NOMO-1 (cell line): ENCODE data around the gene PXN.

Experiments
- DNase-seq, 2 experiments: peaks; one replicate each; lab custom pipeline; 2025; ENCODE audit not compliant: unreplicated experiment in 2 of 2; lab: John Stamatoyannopoulos, UW

Gene PXN

DNA sequence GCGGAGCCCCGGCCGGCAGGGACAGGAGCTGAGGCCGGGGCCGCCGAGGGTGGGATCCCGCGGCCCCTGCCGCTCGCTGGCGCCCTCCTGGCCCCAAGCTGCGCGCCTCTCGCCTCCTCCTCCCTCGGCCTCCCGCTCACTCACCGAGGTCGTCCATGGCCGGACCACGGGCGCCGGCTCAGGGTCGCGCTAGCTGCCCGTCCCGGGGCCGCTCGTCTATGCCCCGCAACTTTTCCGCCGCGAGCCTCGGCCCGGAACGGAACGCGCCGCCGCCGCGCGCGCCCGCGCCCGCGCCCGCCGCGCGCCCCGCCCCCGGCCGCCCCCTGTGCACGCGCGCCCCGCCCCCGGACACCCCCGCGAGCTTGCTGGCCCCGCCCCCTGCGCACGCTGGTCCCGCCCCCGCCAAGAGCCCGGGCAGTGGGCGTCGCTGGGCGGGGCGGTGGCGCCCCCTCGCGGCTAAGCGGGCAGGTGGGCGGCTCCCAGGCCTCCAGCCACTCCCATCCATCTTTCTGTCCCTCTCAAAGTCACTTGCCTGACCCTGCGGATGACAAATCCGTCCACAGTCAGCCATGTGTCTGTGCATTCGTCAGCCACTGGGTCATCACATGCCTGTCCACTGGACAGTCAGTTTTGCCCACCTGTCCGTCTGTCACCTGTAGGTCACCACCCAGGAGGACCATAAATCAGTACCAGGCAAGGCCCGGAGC, at the start of gene PXN:
TSS of gene PXN (minus strand) at position 258 of the 707 bp plus-strand sequence. CDS start at position 157, 101 bp downstream.
- DNase-seq = peak; percentile 61 to 80

DNA sequence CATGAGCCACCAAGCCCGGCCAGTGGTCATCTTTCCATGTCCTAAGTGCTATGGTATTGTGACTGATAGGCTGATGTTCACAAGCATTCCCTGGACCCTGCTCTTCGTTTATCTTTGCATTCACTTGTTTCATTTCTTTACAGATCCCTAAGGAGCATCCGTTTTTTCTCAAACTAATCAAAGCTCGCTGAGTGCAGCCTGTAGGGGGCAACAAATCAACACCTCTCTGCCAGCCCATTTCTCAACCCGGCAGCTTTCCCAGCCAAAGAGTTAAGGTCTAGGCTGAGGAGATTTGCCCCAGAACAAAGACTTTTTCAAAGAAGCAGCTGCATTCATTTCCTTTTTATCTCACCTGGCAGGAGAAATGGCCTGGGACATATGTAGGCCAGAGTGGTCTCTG, 48.7 kb upstream of the PXN start:
- DNase-seq = no peak

DNA sequence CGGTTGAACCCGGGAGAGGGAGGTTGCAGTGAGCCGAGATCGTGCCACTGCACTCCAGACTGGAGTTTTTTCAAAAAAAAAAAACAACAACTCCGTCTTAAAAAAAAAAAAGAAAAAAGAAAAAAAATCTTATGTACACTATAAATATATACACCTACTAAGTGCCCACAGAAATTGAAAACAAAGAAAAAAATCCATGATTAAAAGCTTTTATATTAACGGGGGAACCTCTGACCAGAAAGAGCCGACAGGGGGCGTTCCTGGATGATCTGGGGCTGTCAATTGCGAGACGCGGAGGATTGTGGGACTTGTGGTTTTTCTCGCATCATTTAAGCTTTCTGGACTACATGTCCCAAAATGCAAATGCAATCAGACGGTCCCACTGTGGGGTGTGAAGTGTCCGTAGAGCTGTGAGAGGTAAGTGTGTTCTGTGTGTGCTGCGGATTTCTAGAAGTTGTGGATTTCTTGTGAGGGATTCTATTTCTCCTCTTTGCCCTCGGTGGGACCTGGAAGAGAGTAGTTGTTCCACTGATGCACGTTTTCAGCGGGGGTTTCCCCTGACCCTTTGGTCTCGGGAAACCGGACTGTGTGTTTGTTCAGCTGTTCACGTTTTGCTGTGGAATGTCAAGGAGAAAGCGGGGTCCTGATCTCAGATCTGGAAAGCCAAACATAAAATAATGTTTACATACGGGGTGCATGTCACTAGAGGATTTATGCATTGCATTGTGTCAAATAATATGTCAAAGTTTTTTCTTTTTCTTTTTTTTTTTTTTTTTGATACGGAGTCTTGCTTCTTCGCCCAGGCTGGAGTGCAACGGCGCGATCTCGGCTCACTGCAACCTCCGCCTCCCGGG, 36.7 kb upstream of the PXN start, which contains the start of gene SIRT4:
TSS of gene SIRT4 (plus strand) at position 360 of the 854 bp plus-strand sequence. CDS start 1,241 bp downstream, outside the sequence.
- peak; percentile 89 to 96 for DNase-seq

DNA sequence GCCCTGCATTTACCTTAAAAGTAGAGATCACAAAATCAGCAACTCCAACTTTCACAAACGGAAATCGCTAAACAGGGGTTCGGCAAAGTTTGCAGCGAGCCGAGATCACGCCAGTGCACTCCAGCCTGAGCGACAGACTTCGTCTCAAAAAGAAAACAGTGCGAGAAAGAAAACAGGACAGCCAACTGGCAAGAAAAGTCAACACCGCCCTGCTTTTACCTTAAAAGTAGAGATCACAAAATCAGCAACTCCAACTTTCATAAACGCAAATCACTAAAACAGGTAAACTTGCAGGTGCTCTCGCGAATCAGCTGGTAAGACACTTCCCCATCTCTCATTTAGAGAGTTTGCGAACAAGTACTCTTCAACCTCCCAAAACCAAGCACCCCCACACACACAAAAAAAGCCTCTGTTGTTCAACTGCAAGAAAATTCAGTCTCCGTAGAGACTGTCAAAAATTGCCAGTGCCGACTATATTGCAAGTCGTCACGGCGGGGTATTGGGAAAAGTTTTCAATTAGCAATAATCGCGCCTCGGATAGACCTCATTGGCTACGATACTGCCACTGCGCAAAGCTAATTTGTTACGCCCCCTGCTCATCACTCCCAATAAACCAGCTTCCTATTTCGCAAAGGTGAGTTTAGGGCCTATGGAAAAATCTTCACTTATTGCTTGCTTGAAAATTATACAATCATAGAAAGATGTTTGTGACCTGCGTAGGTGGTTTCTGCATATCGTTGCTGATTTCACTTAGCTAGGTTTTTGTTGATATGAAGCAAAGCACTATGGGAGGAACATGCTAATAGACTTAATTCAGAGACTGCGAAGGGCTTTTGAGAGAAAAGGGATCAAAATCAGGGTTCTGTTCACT, 27.4 kb upstream of the PXN start, which contains the start of gene RNU4-1:
TSS of gene RNU4-1 (minus strand) at position 577 of the 871 bp plus-strand sequence.
- peak; percentile 91 to 95 for DNase-seq

DNA sequence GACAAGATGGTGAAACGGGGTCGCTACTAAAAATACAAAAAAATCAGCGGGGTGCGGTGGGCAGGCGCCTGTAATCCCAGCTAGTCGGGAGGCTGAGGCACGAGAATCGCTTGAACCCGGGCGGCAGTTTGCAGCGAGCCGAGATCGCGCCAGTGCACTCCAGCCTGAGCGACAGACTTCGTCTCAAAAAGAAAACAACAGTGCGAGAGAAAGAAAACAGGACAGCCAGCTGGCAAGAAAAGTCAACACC, 26.8 kb upstream of the PXN start:
- no peak for DNase-seq

DNA sequence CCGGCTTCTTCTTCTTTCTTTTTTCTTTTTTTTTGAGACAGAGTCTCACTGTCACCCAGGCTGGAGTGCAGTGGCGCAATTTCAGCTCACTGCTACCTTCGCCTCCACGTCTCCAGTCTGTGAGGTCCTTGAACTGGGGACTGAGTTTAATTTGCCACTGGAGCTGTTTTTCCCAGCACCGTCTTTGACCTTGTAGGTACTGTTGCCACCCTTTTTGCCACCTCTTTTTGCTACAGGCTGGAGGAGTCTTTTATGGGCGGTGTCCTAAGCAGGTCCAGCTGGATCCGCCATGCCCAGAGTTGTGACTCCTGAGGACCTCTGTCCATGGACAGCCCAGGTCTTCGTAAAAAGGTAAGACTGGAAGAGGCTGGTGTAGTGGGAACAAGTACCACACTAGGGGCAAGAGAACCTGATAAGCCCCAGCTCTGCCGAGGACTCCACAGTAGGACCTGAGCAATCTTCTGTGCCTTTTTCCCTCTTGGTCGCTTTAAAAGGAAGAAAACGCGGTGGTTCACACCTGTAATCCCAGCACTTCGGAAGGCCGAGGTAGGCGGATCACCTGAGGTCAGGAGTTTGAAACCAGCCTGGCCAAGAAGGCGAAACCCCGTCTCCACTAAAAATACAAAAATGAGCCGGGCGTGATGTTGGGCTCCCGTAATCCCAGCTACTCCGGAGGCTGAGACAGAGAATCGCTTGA, 25.2 kb upstream of the PXN start:
- peak; percentile 12 to 44 for DNase-seq

DNA sequence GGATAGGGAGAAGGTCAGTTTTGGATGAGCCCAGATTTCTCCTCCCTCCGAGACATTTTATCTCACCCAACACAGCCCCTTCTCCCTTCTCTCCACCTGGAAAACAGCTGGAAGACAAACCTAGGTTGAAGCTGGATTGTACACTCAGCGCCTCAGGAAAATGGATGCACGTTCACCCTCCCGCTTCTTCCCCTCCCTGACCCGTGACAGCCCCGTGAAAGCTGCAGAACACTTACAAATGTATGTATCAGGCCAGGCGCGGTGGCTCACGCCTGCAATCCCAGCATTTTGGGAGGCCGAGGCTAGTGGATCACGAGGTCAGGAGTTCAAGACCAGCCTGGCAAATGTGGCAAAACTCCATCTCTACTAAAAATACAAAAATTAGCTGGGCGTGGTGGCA, 22.0 kb upstream of the PXN start:
- DNase-seq = no peak

DNA sequence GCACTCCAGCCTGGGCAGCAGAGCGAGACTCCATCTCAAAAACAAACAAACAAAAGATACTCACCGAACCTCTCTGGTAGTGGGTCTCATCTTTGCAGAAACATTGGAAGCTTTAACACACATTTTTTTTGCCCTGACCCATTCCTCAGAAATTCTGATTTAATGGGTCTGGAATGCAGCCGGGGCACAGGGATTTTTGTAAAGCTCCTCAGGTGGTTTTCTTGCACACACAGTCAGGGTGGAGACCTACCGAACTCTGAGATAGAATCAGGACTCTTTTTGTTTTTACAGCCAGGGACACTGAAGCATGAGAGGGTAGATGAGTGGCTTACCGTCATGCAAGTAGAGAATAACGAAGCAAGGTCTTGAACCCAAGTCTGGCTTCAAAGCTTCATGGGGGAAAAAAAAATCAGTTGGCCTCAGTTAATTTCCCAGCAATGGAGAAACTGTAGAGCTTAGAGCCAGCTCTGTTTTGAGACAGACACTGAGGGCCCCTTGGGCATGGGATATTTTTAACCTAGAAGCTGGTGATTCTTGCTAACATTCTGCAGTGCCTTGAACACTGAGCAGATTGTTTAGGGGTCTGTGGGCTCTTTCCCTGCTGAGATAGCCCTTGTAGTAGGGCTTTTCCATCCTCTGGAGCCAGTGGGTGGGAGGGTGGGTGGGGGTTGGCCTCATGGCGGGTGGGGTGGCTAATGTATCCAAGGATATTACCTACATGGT, 21.4 kb upstream of the PXN start:
- DNase-seq = no peak

DNA sequence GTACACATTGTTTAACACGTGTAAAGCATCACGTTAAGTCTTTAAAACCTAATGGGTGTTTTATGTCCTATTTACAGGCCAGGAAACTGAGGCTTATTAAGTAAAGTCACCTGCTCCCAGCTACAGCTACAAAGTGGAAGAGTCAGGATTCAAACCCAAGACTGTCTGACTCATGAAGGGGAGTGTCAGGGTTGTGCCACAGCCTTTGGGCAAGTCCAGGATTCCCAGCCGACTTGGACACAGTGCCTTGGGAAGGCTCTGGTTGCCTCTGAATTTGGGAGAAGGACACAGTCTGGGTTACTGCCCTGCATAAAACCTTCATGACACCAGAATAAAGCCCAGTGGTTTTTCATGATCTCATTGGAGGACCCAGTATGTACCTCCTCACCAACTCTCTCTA, 18.9 kb upstream of the PXN start:
- DNase-seq = no peak

DNA sequence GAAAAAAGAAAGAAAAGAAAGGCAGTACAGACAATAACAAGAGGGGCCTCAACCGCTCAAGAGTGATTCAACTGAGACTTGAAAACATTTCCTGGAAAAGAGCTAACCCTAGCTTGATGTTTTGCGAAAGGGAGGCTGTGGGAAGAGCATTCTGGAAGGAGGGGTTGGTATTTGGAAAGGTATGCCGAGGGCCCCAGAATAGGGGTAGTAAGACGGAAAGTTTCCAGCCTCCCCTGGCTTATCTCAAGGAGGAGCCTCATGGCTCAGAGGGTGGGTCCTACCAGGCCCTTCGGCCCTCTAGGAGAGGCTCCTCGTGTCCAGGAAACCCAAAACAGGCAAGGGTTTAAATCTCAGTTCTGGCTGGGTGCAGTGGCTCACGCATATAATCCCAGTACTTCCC, 17.8 kb upstream of the PXN start:
- no peak for DNase-seq

DNA sequence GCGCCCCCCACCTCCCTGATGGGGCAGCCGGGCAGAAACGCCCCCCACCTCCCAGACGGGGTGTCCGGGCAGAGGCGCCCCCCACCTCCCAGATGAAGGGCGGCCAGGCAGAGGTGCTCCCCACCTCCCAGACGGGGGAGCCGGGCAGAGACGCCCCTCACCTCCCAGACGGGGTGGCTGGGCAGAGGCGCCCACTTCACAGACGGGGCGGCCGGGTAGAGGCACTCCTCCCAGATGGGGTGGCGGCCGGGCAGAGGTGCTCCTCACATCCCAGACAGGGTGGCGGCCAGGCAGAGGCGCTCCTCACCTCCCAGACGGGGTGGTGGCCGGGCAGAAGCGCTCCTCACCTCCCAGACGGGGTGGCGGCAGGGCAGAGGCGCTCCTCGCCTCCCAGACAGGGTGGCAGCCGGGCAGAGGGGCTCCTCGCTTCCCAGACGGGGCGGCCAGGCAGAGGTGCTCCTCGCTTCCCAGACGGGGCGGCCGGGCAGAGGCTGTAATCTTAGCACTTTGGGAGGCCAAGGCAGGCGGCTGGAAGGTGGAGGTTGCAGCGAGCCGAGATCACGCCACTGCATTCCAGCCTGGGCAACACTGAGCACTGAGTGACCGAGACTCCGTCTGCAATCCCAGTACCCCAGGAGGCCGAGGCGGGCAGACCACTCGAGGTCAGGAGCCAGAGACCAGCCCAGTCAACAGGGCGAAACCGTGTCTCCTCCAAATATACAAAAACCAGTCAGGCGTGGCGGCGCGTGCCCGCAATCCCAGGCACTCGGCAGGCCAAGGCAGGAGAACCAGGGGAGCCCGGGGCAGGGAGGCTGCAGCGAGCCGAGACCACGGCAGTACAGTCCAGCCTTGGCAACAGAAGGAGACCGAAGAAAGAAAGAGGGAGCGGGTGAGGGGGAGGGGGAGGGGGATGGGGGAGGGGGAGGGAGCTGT, 12.9 kb upstream of the PXN start:
- DNase-seq = no peak

DNA sequence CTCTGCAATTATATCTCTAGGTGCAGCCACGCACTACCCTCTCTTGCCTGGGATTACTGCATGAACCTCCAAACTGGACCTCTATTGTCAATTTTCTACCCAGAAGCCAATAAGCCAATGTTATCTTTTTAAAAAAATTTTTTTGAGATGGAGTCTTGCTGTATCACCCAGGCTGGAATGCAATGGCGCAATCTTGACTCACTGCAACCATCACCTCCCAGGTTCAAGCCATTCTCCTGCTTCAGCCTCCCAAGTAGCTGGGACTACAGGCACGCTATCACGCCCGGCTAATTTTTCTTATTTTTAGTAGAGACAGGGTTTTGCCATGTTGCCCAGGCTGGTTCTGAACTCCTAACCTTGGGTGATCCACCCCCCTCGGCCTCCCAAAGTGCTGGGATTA, 11.2 kb upstream of the PXN start:
- no peak for DNase-seq

DNA sequence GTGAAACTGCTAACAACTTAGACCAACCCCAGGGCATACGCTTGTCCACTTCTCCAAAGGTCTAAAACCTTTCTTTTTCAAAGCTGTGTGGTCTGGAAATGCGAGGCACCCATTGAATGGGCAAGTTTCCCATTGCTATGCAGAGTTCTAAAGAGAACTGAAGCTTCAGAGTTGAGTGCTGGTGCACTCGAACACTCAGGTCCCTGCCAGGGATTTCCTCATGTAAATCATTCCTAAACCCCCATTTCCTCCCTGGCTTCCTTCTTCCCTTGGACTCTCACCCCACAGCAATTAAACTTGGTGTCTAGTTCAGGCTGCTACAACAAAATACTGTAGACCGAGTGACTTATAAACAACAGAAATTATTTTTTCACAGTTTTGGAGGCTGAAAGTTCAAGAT, 2.2 kb upstream of the PXN start:
- DNase-seq = no peak

DNA sequence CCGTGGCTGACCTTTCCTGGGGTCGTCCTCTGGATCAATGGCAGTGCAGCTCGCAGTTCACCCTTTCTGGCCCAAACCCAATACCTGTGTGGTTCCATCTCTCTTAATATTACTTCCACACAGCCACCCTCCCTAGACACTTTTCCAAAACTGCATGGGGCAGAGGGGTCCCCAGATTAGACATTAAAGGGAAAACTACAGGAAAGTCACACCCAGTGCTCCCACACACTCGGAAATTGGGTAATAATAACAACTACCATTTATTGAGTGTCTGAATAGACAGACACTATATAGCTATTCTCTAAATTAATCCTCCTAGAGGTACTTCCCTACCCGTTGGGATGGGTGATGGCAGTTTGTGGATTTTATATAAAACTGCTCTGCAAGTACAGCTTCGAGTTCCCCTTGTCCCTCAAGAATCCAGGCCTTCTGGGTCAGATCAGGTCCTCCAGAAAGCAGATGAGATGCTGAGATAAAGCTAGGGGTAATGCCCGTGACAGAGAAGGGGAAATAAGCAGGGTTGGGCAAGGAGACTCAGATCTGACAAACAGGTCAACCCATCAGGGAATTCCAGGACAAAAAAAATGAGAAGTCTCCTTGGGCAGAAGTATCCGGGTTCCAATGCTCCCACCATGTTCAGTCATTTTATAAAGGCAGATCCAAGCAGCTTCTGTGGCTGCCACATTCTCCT, 795 bp upstream of the PXN start:
- DNase-seq = no peak

DNA sequence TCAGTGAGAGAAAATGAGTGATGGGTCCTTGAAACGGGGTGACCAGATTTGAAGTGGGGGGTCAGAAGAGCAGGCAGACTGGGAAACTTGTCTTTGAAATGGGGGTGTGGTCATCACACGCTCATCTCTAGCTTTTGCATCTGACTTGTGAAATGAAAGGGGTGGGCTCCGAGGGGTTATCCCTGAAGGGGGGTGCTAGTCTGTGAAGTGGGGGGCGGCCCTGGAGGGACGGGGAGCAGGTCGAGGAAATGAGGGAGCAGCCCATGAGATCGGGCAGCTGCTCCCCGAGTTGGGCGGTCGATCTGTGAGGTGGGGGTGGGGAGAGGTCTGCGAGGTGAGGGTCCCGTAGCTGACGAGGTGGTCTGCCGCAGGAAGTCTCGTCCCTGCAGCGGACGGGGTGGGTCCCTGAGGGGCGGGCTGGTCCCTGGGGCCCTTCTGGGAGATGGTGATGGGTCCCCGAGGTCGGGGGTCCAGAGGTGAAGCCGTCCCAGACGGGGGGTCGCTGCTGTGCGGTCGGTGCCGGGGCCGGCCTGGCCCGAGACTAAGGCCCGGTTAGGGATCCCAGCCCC, 542 bp downstream of the PXN start:
- no peak for DNase-seq

DNA sequence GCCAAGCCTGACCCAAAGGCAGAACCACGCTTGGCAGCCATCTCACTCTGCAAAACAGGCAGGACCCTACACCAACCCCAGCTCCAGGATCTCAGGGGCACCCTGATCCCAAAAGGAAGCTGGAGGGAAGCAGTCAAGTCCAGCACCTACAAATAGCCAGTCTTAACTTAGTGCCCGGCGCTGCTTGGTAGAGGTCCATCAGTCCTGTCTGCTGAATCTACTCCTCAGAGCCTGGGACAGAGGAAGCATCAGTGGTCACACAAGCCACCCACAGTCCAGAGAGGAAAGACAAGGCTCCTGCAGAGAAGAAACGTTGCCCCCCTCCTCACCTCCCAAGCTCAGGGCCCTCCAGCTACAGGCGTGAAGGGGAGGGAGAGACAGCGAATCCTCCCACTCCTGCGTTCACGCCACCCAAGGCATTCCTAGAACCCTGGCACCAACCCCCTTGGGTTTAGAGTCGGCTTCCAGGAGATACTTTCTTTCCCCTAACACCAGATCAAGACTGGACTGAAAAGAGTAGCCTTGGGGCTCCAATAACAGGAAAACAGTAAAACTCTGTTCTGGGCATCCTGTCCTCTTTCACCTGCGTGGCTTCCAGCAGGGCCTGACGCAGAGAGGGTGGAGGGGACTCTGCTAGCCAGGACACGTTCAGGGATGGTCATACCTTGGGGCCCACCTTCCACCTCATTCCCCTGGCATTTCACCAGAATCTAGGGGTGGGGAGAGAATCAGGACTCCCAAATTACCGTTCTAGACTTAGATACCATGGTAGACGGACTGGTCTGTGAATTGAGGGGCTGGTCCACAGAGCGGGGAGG, 1.2 kb downstream of the PXN start:
- no peak for DNase-seq

DNA sequence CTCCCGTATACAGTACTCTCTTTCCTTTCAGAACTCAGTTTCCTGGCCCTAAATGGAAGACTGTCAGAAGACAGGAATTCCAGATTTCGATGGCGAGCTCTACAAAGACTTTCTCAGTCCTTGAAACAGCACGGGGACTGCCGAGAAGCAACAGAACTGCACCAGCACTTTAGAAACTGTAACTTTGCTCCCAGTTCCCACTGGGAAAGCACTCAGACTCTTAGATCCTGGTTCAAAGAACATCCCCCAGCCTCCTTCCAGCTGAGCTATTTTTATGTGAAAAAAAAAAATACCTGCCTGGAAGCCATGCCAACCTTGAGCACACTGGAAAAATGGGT, 1.8 kb downstream of the PXN start:
- no peak for DNase-seq
